Smooth muscle cell (in vitro differentiated cells): ENCODE measurements around the gene ST7. TPM values are rescaled to one million over a fixed set of nuclear protein-coding genes. Genes with fewer than 3 reads are reported as not detected.

Experiments used
- DNase-seq: peaks from one replicate; lab custom pipeline; 2025; ENCODE audit not compliant: unreplicated experiment; lab: John Stamatoyannopoulos, UW
- H2AFZ ChIP-seq: fragments of 200-600 bp; sonication (generic); 2 replicates; pipeline ENCODE4 v1.6.0; 2016; ENCODE audit warnings: antibody characterized with exemption, low read depth, mild to moderate bottlenecking
- H3F3A ChIP-seq: fragments of 200-600 bp; sonication (generic); 2 replicates; pipeline ENCODE4 v1.6.0; 2017; ENCODE audit warnings: antibody characterized with exemption, low read depth
- H3K27ac ChIP-seq: fragments of 200-600 bp; sonication (generic); 2 replicates; pipeline ENCODE4 v1.5.1; 2016; ENCODE audit warnings: low read depth, mild to moderate bottlenecking
- H3K27me3 ChIP-seq: fragments of 200-600 bp; sonication (generic); 2 replicates; pipeline ENCODE4 v1.6.1; 2016; ENCODE audit warnings: low read depth, mild to moderate bottlenecking
- H3K36me3 ChIP-seq: fragments of 200-600 bp; sonication (generic); 2 replicates; pipeline ENCODE4 v1.5.1; 2016; ENCODE audit warnings: low read depth
- H3K4me1 ChIP-seq: fragments of 200-600 bp; sonication (generic); 2 replicates; pipeline ENCODE4 v1.5.1; 2016; ENCODE audit warnings: low read depth
- H3K4me2 ChIP-seq: fragments of 200-600 bp; sonication (generic); 2 replicates; pipeline ENCODE4 v1.6.0; 2016; ENCODE audit warnings: mild to moderate bottlenecking
- H3K4me3 ChIP-seq: fragments of 200-600 bp; sonication (generic); 2 replicates; pipeline ENCODE4 v1.5.1; 2016; ENCODE audit warnings: mild to moderate bottlenecking
- H3K79me2 ChIP-seq: fragments of 200-600 bp; sonication (generic); 2 replicates; pipeline ENCODE4 v1.6.0; 2016; ENCODE audit warnings: low read depth, mild to moderate bottlenecking
- H3K9ac ChIP-seq: fragments of 200-600 bp; sonication (generic); 2 replicates; pipeline ENCODE4 v1.6.0; 2016; ENCODE audit warnings: low read depth
- H3K9me3 ChIP-seq: fragments of 200-600 bp; sonication (generic); replicated peaks from 2 replicates; pipeline ENCODE4 v1.5.1; 2016; ENCODE audit warnings: low read depth
- H4K20me1 ChIP-seq: fragments of 200-600 bp; sonication (generic); 2 replicates; pipeline ENCODE4 v1.6.0; 2016; ENCODE audit warnings: low read depth
- WGBS: methylation state at CpG from one replicate; pipeline ENCODE4 v1.1.7; 2016; ENCODE audit warnings: low lambda C conversion rate; 5-methylcytosine and 5-hydroxymethylcytosine counted together
- polyA plus RNA-seq: library from polyadenylated mRNA; unstranded; fragments of >200 nt; fragmentation: Nextera tagmentation; extraction: Ambion mirVana; gene quantifications from 2 replicates; pipeline ENCODE4 v1.2.1, GENCODE V29; 2016
- total RNA-seq: library from RNA; depleted of rRNA; stranded (reverse); fragments of >200 nt; gene quantifications from 2 replicates; pipeline ENCODE4 v1.2.3, GENCODE V29; 2014
- TF ChIP-seq, protein P1 (sequence below): fragments of 200-600 bp; sonication (generic); IDR thresholded peaks from 2 replicates; pipeline ENCODE4 v1.5.1; 2017; ENCODE audit warnings: borderline replicate concordance, mild to moderate bottlenecking, antibody characterized with exemption; ENCODE audit not compliant: insufficient read depth, poor library complexity, severe bottlenecking

The ST7 gene
- total and polyA plus RNA-seq, 2 experiments from 2014 or later: 23.2 to 26.1 TPM

GRCh38 chr7:116942504-116942903, 10.8 kb upstream of the ST7 start:
- no peaks in the 10 kb centered on the region for H3K4me1 ChIP-seq
- DNase-seq: no peak
- H3K9ac ChIP-seq: no peak overlapping the region
- H2AFZ ChIP-seq: peak overlapping the region; percentile 24
- no peaks in the 10 kb centered on the region for H4K20me1 ChIP-seq
- H3K9me3 ChIP-seq: no peaks in the 10 kb centered on the region
- no peak overlapping the region for H3K27ac ChIP-seq
- WGBS: 86% methylated on average over 2 of the region's 2 CpGs
- TF ChIP-seq, protein P1, sequence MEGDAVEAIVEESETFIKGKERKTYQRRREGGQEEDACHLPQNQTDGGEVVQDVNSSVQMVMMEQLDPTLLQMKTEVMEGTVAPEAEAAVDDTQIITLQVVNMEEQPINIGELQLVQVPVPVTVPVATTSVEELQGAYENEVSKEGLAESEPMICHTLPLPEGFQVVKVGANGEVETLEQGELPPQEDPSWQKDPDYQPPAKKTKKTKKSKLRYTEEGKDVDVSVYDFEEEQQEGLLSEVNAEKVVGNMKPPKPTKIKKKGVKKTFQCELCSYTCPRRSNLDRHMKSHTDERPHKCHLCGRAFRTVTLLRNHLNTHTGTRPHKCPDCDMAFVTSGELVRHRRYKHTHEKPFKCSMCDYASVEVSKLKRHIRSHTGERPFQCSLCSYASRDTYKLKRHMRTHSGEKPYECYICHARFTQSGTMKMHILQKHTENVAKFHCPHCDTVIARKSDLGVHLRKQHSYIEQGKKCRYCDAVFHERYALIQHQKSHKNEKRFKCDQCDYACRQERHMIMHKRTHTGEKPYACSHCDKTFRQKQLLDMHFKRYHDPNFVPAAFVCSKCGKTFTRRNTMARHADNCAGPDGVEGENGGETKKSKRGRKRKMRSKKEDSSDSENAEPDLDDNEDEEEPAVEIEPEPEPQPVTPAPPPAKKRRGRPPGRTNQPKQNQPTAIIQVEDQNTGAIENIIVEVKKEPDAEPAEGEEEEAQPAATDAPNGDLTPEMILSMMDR: no peak
- H3K79me2 ChIP-seq: no peaks in the 10 kb centered on the region
- H3K4me3 ChIP-seq: no peak overlapping the region
- H3K36me3 ChIP-seq: no peaks in the 10 kb centered on the region
- H3F3A ChIP-seq: no peaks in the 10 kb centered on the region
- no peaks in the 10 kb centered on the region for H3K27me3 ChIP-seq
- H3K4me2 ChIP-seq: no peak overlapping the region

- Histone ChIP-seq H3K36me3 (no peaks in the 10 kb centered on the region), H3K27me3 (no peaks in the 10 kb centered on the region), H3K27ac (no peak overlapping the region), H3K4me2 (no peak overlapping the region), H3K9ac (no peak overlapping the region), H3K4me1 (peaks cover 4% of the 10 kb centered on the region), H3K4me3 (no peak overlapping the region), H2AFZ (peak overlapping the region; percentile 37), H3K9me3 (no peaks in the 10 kb centered on the region), H4K20me1 (no peaks in the 10 kb centered on the region), H3K79me2 (no peaks in the 10 kb centered on the region), H3F3A (peaks cover 10% of the 10 kb centered on the region)
- WGBS: 61% methylated on average over 3 of the region's 3 CpGs
- DNase-seq: no peak
- TF ChIP-seq, protein P1: no peak
Measured at GRCh38 chr7:116948934-116949333, 4.4 kb upstream of the ST7 start.

DNA sequence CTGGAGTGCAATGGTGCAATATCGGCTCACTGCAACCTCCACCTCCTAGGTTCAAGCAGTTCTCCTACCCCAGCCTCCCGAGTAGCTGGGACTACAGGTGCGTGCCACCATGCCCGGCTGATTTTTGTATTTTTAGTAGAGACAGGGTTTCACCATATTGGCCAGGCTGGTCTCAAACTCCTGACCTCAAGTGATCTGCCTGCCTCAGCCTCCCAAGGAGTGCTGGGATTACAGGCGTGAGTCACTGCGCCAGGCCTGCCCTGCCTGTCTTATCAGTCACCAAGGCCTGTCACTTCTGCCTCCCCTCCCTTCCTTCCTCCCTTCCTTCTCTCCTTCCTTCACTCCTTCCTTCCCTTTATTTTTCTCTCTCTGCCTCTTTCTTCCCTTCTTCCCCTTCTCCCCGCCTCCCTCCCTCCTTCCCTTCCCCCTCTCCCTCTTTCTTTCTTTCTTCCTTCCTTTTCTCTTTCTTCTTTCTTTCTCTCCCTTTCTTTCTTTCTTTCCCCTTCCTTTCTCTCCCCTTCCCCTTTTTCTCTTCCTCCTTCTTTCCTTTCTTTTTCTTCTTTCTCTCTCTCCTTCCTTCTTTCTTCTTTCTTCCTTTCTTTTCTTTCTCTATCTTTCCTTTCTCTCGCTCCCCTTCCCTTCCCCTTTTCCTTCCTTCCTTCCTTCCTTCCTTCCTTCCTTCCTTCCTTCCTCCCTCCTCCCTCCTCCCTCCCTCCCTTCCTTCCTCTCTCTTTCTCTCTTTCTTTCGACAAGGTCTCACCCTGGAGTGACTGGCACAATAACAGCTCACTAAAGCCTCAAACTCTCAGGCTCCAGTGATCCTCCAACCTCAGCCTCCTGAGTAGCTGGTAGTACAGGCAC, 3.1 kb upstream of the ST7 start:
- Histone ChIP-seq H3K27me3 (no peaks in the 10 kb centered on the region), H3K9ac (no peak overlapping the region), H3K79me2 (peaks cover 8% of the 10 kb centered on the region), H3K36me3 (no peaks in the 10 kb centered on the region), H3K4me2 (no peak overlapping the region), H4K20me1 (peaks cover 5% of the 10 kb centered on the region), H3K4me3 (no peak overlapping the region), H3K9me3 (no peaks in the 10 kb centered on the region), H2AFZ (no peak overlapping the region), H3F3A (peaks cover 12% of the 10 kb centered on the region), H3K27ac (peak overlapping the region; percentile 51), H3K4me1 (peaks cover 10% of the 10 kb centered on the region)
- WGBS: 81% methylated on average over 9 of the region's 9 CpGs
- DNase-seq: no peak
- TF ChIP-seq, protein P1: no peak
